Suppressor macrophage (primary cell): Measurements from ENCODE around the gene FCER2.

Experiments used
- DNase-seq, 4 experiments: peaks; one replicate each; pipeline ENCODE4 v3.0.0-alpha.2; 2020 to 2022

Gene FCER2

DNA sequence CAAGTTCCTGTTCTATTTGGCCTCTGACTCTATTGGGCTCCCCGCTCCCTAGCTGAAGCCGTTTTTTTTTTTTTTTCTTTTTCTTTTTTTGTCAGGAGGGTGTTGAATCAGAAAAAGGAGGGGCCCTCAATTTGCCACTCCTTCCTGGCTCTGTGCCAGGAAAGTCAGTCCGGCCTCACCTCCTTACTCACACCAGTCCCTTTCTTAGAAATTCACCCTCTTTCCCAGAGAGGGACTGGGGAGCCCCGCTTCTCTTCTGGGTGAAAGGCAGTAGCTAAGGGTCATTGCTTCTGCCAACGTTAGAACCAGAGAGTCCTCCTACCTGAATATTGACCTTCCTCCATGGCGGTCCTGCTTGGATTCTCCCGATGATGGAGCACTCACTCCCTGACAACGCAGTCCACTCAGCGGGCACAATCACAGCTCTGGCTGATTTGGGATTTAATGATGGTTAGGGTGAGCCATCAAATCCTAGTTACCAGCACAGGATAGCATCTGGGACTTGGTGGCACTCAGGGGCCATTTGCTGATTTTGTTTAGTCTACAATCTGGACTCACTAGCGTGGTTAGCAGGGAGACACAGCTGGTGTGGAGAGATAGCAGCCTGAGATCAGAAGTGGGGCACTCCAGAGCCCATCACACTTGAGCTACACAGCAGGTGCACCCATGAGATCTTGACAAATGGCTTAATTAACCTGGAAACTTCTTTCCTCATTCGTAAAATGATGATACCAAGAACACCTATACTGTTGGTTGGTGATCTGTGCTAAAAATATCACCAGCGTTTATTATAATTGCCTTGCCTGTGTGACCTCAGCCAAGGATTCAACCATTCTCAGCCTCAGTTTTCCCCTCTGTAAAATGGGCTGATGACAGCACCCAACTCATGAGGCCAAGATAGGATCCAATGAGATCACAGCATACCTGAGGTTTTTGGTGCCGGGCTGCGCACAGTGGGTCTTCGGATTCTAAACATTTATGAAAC is 2.2 kb downstream of the FCER2 start:
- DNase-seq: peak; percentile 24 to 58 (median 46)

DNA sequence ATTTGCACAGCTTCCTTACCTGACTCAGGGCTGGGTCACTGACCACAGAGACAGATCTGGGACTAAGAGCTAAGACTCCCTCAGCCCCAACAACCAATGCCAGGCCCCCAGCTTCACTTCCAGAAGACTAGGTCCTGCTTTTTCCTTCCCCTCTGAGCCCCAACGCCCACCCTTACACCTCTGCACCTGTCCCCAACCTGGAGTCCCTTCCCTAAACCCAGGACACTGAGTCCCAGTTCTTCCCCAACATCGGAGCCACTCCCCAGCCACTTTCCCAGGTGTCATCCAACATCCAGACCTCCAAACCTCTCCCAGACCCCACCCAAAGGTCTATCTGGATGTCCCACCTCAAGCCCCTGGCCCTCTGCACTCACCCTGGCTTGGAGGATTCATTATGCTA is 2.9 kb downstream of the FCER2 start:
- DNase-seq: no peak

DNA sequence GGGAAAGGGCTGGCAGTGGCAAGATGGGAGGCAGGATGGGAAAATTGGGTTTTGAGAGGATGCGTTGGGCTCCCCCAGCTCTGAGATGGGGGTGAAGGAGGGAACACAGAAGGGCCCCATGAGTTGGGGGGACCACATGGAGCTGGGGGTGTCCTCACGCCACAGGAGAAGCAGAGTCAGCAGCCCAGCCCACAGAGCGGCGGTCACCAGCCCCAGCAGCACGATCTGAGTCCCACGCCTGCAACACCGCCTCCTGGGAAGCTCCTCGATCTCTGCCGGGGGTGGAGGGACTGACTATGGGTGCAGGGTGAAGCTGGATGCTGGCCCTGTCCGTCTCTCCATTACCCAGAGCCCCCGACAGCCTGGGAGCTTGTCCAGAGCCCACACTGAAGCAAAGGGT is 3.3 kb downstream of the FCER2 start:
- DNase-seq: peak in 3 of 4 experiments; percentile 25 to 48 (median 39)

DNA sequence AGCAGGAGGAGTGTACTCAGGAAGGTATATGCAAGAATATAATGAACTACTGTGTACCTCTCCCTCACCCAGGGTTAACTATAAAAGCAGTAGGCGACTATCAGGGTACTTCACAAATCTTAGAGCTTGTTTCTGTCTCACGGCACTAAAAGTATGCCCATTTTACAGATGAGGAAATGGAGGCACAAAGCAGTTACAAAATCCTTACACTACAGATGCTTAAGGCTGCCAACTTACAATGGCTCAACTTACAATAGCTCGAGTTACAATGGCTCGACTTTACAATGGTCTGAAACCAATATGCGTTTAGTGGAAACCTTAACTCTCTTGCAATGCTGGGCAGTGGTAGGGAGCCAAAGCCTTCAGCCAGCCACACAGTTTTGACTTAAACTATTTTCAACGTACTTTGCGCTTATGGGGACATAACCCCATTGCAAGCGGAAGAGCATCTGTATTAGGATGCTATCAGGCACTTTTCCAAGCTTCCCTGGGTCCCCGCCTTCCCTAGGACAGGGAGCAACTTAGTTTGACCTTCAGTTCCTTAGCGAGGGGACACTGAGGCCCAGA is 4.1 kb downstream of the FCER2 start:
- DNase-seq: no peak

DNA sequence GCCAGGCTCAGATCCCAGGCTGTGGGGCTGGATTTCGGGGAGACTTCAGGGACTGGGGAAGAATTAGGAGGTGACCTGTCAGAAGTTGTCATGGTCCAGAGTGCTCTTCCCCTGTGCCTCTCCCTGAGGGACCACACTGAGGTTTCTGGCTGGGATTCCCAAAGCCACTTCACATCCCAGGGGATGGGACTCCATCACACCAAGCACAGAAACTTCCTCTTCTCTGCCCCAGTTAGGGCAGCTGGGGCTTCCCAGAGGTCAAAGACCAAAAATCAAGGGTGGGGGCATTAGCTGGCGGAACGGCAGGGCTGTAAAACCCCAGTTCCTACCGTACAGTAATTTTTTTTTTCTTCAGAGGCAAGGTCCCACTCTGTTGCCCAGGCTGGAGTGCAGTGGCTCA is 7.4 kb downstream of the FCER2 start:
- peak in 1 of 4 experiments; percentile 33 for DNase-seq

DNA sequence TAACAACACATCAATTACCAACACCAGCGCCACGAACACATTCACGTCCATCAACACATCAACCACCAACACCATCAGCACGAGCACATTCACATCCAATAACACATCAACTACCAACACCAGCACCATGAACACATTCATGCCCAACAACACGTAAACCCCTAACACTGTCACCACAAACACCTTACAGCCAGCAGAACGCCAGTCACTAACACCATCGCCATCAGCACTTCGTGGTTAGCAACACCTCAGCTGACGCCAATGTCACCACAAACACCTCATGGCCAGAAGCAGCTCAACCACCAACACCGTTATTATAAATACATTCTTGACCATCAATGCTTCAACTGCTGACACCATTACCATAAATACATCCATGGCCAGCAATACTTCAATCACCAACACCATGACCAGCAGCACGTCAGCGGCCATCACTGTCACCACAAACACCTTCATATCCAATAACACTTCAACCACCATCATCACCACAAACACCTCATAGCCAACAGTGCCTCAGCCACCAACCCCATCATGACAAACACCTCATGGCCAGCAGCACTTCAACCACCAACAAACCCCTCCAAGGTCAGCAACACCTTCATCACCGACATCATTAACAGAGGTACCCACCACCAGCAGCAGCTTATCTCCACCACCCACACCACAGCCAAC is 9.4 kb downstream of the FCER2 start:
- no peak for DNase-seq

DNA sequence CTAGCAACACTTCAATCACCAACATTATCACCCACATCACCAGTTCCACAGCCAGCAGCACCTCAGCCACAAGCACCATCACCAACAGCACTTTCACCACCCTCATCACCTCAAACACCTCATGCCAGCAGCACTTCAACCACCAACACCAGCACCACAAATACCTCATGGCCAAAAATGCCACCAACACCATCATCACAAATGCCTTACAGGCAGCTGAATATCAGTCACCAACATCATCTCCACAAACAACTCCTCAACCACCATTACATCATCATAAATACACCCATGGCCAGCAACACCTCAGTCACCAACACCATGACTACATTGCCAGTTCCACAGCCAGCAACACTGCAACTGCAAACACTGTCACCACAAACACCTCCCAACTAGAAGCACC is 10.4 kb downstream of the FCER2 start:
- DNase-seq: no peak

DNA sequence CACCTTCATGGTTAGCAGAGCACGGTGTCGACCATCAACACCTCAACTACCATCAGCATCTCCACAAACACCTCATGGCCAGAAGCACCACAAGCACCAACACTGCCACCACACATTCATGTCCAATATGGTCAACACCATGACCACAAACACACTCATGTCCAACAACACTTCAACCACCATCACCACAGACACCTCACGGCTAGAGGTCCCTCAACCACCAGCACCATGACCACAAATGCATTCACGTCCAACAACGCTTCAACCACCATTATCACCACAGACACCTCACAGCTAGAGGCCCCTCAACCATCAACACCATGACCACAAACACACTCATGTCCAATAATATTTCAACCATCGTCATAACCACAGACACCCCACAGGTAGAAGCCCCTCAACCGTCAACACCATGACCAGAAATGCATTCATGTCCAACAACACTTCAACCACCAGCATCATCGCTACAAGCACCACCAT is 11.1 kb downstream of the FCER2 start:
- no peak for DNase-seq

DNA sequence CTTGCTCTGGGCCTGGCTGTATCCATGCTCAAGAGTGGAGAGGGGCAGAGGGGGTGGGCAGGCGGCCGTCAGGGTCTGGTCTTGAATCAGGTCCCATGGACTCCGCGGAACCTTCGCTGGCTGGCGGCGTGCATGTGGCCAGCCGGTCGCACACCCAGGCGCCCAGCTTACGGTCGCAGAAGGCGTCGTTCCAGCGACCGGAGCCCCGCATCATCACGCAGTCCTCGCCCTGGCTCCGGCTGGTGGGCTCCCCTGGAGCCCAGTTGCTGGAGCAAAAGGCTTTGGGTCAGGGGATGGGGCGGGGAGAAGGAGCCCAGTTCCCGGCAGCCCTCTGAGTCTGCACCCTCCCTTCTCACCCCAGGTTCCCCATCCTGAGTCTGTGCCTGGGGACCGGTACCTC is 12.8 kb downstream of the FCER2 start:
- DNase-seq: no peak

DNA sequence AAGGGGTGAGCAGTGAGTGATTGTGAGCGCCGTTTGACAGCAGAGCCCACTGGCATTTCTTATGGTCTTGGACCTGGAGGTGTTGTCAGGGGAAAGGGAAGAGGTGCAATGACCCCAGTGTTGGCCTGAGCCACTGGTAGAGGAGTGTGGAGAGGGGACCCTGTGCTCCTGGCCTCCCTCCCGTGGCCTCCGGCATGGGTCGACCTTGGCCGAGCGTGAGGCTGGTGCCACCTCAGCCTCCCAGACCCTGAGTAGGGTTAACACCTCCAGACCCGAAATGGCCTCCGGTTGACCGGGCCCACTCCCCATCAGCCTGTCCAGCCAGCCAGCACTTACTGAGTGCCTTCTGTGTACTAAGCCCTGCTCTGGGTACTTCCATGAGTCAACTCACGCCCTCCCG is 14.8 kb downstream of the FCER2 start:
- DNase-seq: no peak

DNA sequence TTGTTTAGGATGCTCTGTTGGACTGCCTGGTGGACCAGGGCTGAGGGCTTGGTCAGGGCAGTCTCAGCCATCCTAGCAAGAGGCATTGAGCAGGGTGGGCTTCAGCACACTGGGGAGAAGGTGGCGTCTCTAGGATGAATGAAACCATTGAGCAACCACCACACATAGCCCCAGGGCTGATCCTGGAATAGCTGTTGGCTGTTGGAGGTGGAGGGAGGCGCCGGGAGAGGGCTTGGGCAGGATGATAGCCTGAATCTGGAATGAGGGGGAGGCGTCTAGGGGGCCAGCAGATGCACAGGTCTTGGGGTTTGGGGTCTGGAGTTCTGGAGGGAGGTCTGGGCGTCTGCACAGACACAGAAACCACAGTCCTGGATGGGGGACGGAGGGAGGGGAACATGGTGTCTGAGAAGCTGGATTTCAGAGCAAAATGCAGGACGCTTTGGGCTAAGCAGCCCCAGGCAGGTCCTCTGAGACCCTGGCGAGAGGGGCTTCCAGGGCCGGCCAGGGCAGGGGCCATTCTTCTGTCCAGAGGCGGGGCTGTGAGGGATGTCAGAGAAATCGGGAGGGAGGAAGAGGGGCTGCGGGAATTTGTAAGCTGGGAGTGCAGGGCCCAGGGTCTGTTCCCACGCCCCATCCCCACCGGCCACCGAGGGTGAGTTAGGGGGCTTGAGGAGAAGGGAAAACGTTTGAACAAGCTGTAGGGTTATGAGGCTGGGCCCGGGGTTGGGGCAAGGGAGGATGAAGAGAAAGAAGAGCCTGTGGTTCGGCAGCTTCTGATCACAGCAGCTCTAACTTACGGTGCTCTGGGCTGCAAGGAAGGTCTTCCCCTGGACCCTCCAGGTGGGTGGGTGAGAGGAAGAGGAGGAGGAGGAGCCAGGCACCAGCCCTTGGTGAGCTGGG is 16.1 kb downstream of the FCER2 start:
- no peak for DNase-seq

DNA sequence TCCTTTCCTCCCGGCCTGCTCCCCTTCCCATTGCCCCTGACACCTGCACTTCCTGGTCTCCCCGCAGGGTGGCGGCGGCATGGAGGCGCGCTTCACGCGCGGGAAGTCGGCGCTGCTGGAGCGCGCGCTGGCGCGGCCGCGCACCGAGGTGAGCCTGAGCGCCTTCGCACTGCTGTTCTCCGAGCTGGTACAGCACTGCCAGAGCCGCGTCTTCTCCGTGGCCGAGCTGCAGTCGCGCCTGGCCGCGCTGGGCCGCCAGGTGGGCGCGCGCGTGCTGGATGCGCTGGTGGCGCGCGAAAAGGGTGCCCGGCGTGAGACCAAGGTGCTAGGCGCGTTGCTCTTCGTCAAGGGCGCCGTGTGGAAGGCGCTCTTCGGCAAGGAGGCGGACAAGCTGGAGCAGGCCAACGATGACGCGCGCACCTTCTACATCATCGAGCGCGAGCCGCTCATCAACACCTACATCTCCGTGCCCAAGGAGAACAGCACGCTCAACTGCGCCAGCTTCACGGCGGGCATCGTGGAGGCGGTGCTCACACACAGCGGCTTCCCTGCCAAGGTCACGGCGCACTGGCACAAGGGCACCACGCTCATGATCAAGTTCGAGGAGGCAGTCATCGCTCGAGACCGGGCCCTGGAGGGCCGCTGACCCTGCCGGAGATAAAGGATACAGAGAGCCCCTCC is 19.6 kb downstream of the FCER2 start:
- DNase-seq: no peak

DNA sequence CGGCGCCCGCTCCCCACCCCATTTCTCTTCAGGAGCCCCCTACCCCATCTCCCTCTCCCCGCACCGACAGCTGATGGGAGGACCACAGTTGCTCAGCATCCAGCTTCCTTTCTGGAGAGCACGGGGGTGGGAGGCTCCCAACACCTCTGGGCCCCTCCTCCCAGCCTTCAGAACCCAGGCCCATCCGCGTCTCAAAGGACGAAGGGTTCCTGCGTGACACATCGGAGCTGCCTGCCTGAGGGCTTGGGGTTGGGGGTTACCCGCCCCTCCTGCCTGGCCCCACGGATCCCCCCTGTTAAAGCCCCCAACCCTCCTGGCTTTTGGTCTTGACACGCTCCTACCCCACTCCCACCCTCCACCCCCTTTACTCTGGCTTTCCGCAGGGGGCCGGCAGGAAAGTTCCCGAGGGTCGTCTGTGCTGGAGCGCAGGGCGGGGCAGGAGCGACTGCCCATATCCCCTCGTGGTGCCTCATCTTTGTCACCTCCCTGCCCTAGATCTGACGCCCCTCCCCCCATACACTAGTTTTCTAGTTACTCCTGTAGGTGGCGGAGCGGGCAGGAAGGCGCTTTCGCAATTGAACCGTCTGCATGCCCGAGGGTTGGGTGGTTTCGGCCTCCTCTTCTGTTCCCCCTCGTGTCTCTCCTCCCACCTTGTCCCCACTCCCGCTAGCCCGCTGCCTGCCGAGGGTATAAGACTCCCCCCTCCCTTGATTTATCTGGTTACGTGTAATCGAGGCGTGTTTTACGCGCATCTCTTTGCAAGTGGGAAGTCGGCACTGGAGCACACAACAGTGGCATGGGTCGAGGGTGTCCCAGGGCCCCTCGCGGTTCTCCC is 20.4 kb downstream of the FCER2 start:
- DNase-seq: peak; percentile 88 to 96 (median 92)

DNA sequence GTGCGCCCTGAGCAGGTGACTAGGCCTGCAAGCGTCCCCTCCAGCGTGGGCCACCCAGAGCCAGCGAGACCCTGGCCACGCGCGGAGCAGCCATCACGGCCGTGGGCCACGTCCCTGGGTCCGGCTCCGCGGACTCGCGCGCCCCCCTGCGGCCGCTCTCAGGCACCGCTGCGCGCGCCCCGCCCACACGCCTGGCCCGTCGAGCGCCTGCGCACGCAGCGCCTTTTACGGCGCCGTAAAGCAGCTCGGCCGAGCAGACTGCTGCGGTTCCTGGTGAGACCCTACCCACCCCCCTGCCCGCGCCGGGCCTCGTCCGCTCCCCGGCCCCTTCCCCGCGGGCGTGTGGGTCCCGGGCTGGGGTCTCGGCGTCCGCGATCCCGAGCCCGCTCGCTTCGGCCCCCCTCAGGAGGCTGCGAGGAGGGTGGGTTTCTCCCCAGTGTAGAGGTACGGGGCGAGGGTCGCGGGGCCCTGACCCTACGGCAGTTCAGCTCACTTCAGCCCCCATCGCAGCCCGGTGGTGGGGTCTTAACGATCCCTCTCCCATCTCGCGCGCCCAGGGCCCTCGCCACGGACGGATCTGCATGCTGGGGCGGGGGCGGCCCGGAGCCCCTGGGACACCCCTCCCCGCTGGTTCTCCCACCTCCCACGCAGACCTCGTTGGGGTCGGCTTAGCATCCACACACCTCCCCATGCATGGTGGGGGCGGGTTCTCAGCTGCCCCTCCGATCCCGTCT is 21.2 kb downstream of the FCER2 start, which contains the start of gene TRAPPC5:
TRAPPC5 (plus strand) TSS at position 228 of the 734 bp plus-strand sequence. CDS start 1,421 bp downstream, outside the sequence.
- DNase-seq: peak; percentile 91 to 98 (median 96)

DNA sequence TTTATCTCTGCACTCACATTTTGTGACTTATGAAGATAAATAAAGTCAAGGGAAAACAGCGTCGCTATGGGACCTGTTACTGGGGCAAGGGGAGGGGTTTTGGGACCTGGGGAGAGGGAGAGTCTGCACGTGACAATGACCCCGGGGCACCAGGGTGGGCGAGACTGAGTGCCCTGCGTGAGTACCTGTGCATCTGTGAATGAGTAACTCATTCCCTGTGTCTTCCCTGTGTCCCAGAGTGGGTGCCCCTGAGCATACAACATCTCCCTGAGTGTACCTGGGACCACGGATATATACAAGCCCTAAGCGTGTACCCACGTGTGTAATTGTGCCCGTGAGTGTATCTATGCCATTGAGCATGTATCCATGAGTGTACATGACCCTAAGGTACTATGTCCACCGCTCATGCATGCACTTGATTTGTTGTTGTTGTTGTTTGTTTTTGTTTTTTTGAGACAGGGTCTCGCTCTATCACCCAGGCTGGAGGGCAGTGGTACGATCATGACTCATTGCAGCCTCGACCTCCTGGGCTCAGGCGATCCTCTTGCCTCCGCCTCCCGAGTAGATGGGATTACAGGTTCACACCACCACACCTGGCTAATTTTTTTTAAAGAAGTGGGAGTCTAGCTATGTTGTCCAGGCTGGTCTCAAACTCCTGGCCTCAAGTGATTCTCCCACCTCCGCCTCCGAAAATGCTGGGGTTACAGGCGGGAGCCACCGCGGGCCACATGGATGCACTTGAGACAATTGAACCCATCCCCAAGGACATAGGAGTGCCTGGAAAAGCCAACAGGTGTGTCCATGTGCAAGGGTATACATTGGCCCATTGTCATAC is 21.9 kb downstream of the FCER2 start:
- no peak for DNase-seq

DNA sequence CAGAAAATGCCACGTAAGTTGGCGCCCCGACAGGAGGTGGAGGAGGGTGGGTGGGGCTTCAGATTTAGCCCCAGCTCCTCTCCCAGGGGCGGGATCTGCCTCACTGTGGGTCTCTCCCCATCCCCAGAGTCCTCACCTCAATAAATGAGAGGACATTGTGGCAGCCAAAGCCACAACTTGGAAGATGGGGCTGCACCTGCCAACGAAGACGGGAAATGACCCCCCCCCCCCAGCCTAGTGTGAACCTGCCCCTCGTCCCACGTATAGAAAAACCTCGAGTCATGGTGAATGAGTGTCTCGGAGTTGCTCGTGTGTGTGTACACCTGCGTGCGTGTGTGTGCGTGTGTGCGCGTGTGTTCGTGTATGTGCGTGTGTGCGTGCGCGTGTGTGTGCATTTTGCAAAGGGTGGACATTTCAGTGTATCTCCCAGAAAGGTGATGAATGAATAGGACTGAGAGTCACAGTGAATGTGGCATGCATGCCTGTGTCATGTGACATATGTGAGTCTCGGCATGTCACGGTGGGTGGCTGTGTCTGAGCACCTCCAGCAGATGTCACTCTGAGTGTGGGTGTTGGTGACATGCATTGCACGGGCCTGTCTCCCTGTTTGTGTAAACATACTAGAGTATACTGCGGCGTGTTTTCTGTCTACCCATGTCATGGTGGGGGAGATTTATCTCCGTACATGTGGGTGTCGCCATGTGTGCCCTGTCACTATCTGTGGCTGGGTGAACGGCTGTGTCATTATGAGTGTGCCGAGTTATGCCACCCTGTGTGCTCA is 22.8 kb downstream of the FCER2 start:
- DNase-seq: peak; percentile 49 to 73 (median 68)

DNA sequence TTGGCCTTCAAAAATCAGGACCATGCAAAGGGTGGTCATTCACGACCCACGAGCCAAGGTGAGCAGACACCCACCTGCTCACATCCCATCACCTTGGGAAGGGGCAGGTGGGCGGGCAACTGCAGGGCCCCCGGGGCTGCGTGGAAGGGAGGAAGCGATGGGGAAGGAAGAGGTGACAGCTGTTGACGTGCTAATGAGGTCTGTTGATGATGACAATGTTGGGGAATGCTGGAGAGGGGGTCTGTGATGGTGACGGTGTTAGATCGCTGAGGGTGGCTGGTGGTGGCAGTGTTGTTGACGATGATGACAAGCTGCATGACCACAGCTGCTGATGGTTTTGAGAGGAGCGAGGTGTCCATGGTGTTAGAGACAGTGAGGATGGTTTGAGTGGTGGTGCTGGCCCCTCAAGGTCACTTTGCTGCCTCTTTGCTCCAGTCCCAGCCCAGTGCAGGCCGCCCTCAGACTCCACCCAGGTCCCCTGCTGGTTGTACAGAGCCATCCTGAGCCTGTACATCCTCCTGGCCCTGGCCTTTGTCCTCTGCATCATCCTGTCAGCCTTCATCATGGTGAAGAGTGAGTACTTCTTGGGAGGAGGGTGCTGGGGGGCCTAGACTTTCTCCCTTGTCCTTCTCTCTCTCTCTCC is 24.1 kb downstream of the FCER2 start:
- peak in 1 of 4 experiments; percentile 34 for DNase-seq
